K562 (cell line): ENCODE data around the gene DNAJC6. TPM values are rescaled to one million over a fixed set of nuclear protein-coding genes. Genes with fewer than 3 reads are reported as not detected.

Experiments used
- ATF3 ChIP-seq, 2 experiments: fragments of 450-650 bp in 1 of 2; sonication (generic) in 1 of 2; formaldehyde crosslinking in 1 of 2; IDR thresholded peaks in 1 of 2; conservative IDR thresholded peaks in 1 of 2; 2 replicates each; pipeline versions ENCODE4 v1.6.1 to v1.8.1; 2016 to 2023; ENCODE audit warnings: mild to moderate bottlenecking in 2 of 2, moderate library complexity in 2 of 2, inconsistent platforms in 1 of 2, missing genetic modification reagents in 1 of 2
- FOXJ2 ChIP-seq: fragments of 200-800 bp; sonication (Bioruptor generic); IDR thresholded peaks from 2 replicates; pipeline ENCODE4 v1.6.1; 2016; ENCODE audit warnings: missing genetic modification characterization, missing compliant biosample characterization
- HNRNPLL ChIP-seq: fragments of 200-400 bp; formaldehyde crosslinking; IDR thresholded peaks from 2 replicates; pipeline ENCODE4 v1.6.1; 2017; ENCODE audit warnings: low read length, low read depth, mild to moderate bottlenecking; ENCODE audit not compliant: poor library complexity, severe bottlenecking
- KLF10 ChIP-seq: fragments of 250-450 bp; sonication (Bioruptor Pico); IDR thresholded peaks from 2 replicates; pipeline ENCODE4 v1.6.1; 2021; ENCODE audit warnings: matching md5 sums
- PURB ChIP-seq: sonication (generic); formaldehyde crosslinking; IDR thresholded peaks from 2 replicates; pipeline ENCODE4 v1.9.0; 2021; ENCODE audit warnings: low read depth, mild to moderate bottlenecking, missing genetic modification reagents
- SMARCA5 ChIP-seq: fragments of 450-650 bp; IDR thresholded peaks from 2 replicates; pipeline ENCODE4 v1.6.1; 2016
- TAF1 ChIP-seq: IDR thresholded peaks from 2 replicates; pipeline ENCODE4 v1.6.1; 2011; ENCODE audit warnings: mild to moderate bottlenecking, low read length, moderate library complexity; ENCODE audit not compliant: insufficient read depth, control insufficient read depth, severe bottlenecking; ENCODE audit errors: extremely low read depth
- TGIF2 ChIP-seq: sonication (generic); formaldehyde crosslinking; IDR thresholded peaks from 2 replicates; pipeline ENCODE4 v1.8.1; 2022; ENCODE audit warnings: mild to moderate bottlenecking, missing genetic modification reagents, moderate library complexity
- ZNF668 ChIP-seq: fragments of 250-450 bp; sonication (Bioruptor Pico); IDR thresholded peaks from 2 replicates; pipeline ENCODE4 v1.8.0; 2022; ENCODE audit warnings: mild to moderate bottlenecking, inconsistent platforms
- polyA plus RNA-seq, 8 experiments: library from polyadenylated mRNA; depleted of rRNA in 4 of 8; stranded (reverse) in 5 of 8; unstranded in 3 of 8; fragments of >200 nt; fragmentation: Nextera tagmentation in 2 of 8; fragmentation: Illumina TruSeq in 1 of 8; extraction: Ambion mirVana in 2 of 8; extraction: Trizol in 1 of 8; gene quantifications; 2 replicates each; pipeline versions ENCODE4 v1.2.1 to v1.2.3, GENCODE V29; 2011 to 2014; ENCODE audit warnings: inconsistent platforms in 1 of 8, missing spikeins in 1 of 8
- total RNA-seq, 7 experiments: library from RNA; depleted of rRNA in 6 of 7; stranded (reverse); fragments of >200 nt in 6 of 7; fragmentation: Illumina TruSeq in 2 of 7; extraction: Trizol in 2 of 7; gene quantifications; 2 replicates each; pipeline versions ENCODE4 v1.2.1 to v1.2.3, GENCODE V29; 2011 to 2021; ENCODE audit warnings: low replicate concordance in 1 of 7
- TF ChIP-seq, protein P1 (sequence below): sonication (generic); formaldehyde crosslinking; IDR thresholded peaks from 2 replicates; pipeline ENCODE4 v1.8.0; 2022; ENCODE audit warnings: mild to moderate bottlenecking, missing genetic modification reagents

DNAJC6 gene
- total and polyA plus RNA-seq, 9 of the 15 experiments (the other 6 are each of a cell fraction or from before 2014, with no cell fraction given), result 6.7 to 78.7 (median 28.0) TPM

- TF ChIP-seq, protein P1, sequence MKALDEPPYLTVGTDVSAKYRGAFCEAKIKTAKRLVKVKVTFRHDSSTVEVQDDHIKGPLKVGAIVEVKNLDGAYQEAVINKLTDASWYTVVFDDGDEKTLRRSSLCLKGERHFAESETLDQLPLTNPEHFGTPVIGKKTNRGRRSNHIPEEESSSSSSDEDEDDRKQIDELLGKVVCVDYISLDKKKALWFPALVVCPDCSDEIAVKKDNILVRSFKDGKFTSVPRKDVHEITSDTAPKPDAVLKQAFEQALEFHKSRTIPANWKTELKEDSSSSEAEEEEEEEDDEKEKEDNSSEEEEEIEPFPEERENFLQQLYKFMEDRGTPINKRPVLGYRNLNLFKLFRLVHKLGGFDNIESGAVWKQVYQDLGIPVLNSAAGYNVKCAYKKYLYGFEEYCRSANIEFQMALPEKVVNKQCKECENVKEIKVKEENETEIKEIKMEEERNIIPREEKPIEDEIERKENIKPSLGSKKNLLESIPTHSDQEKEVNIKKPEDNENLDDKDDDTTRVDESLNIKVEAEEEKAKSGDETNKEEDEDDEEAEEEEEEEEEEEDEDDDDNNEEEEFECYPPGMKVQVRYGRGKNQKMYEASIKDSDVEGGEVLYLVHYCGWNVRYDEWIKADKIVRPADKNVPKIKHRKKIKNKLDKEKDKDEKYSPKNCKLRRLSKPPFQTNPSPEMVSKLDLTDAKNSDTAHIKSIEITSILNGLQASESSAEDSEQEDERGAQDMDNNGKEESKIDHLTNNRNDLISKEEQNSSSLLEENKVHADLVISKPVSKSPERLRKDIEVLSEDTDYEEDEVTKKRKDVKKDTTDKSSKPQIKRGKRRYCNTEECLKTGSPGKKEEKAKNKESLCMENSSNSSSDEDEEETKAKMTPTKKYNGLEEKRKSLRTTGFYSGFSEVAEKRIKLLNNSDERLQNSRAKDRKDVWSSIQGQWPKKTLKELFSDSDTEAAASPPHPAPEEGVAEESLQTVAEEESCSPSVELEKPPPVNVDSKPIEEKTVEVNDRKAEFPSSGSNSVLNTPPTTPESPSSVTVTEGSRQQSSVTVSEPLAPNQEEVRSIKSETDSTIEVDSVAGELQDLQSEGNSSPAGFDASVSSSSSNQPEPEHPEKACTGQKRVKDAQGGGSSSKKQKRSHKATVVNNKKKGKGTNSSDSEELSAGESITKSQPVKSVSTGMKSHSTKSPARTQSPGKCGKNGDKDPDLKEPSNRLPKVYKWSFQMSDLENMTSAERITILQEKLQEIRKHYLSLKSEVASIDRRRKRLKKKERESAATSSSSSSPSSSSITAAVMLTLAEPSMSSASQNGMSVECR (CRISPR knock-in tag), result no peak
- TF ChIP-seq HNRNPLL (no peak), TAF1 (no peak), ZNF668 (CRISPR knock-in tag) (no peak), KLF10 (CRISPR knock-in tag) (no peak), FOXJ2 (tag) (no peak), SMARCA5 (no peak), PURB (CRISPR knock-in tag) (no peak), TGIF2 (CRISPR knock-in tag) (no peak), ATF3 (IDR thresholded peaks at IDR 0.05) (no peak), ATF3 (CRISPR knock-in tag; conservative IDR thresholded peaks at IDR 0.05) (no peak)
These were observed 24.7 kb downstream of the DNAJC6 start (continued) for GRCh38 chr1:65334081-65334480.
